T-cell (primary cell): ENCODE measurements around the gene ARHGAP10. TPM values are rescaled to one million over a fixed set of nuclear protein-coding genes. Genes with fewer than 3 reads are reported as not detected.

Source experiments
- ATAC-seq, 4 experiments: fragments of 200-7000 bp in 3 of 4; fragments of 150-1000 bp in 1 of 4; cut with Tn5 transposase; replicated peaks in 1 of 4; 1 replicate in 3 of 4; 2 replicates in 1 of 4; pipeline ENCODE4 v1.10.0; 2021; ENCODE audit warnings: moderate library complexity in 3 of 4, mild to moderate bottlenecking in 2 of 4, moderate number of reproducible peaks in 1 of 4
- CTCF ChIA-PET, 2 donors: fragments of 300-600 bp; sonication (Branson Sonifier 250); formaldehyde crosslinking; loops; one replicate each; lab custom pipeline; 2022; ENCODE audit warnings: antibody characterized with exemption in 2 of 2; lab: Charles Lee
- POLR2A ChIA-PET, 2 donors: fragments of 300-600 bp; sonication (Branson Sonifier 250); formaldehyde crosslinking; loops; one replicate each; lab custom pipeline; 2022; ENCODE audit warnings: antibody characterized with exemption in 2 of 2; lab: Charles Lee
- DNase-seq, 35 experiments: peaks; one replicate each; pipeline versions ENCODE4 v3.0.0 to v3.0.0-alpha.2; 2013 to 2023
- H3K27ac ChIP-seq: one replicate; pipeline ENCODE4 v1.5.1; 2013; ENCODE audit warnings: low read length
- H3K27me3 ChIP-seq, 2 experiments: replicated peaks in 1 of 2; 1 replicate in 1 of 2; 2 replicates in 1 of 2; pipeline versions ENCODE4 v1.6.1 to v1.7.0; 2013; ENCODE audit warnings: low read length in 1 of 2, mixed read lengths in 1 of 2; ENCODE audit not compliant: control insufficient read depth in 2 of 2, insufficient read depth in 2 of 2; ENCODE audit errors: extremely low read depth in 1 of 2
- H3K36me3 ChIP-seq, 2 donors: 1 replicate in 1 of 2; 2 replicates in 1 of 2; pipeline versions ENCODE4 v1.6.1 to v1.7.0; 2013; ENCODE audit warnings: low read length in 1 of 2; ENCODE audit not compliant: control insufficient read depth in 2 of 2, insufficient read depth in 1 of 2; ENCODE audit errors: extremely low read depth in 1 of 2
- H3K4me1 ChIP-seq, 2 experiments: 1 replicate in 1 of 2; 2 replicates in 1 of 2; pipeline versions ENCODE4 v1.6.1 to v1.7.0; 2013; ENCODE audit warnings: low read length in 2 of 2, mixed read lengths in 1 of 2; ENCODE audit not compliant: insufficient read depth in 2 of 2, control insufficient read depth in 1 of 2; ENCODE audit errors: extremely low read depth in 1 of 2
- H3K4me3 ChIP-seq, 2 donors: 1 replicate in 1 of 2; 2 replicates in 1 of 2; pipeline versions ENCODE4 v1.5.1 to v1.7.0; 2013; ENCODE audit warnings: mild to moderate bottlenecking in 2 of 2, low read length in 1 of 2, moderate library complexity in 1 of 2; ENCODE audit not compliant: control insufficient read depth in 1 of 2; ENCODE audit errors: extremely low read depth in 1 of 2
- H3K9me3 ChIP-seq: 2 replicates; pipeline ENCODE4 v1.7.0; 2013
- H3K27ac Mint-ChIP-seq, 2 donors: one replicate each; pipeline ENCODE4 v1.8.0; 2020 to 2021; ENCODE audit warnings: mild to moderate bottlenecking in 2 of 2, mixed read lengths in 2 of 2
- H3K27me3 Mint-ChIP-seq, 2 donors: one replicate each; pipeline ENCODE4 v1.8.0; 2021 to 2022; ENCODE audit warnings: mixed read lengths in 2 of 2
- H3K36me3 Mint-ChIP-seq: one replicate; pipeline ENCODE4 v1.8.0; 2021; ENCODE audit warnings: mixed read lengths
- H3K4me1 Mint-ChIP-seq, 3 donors: one replicate each; pipeline ENCODE4 v1.8.0; 2020 to 2022; ENCODE audit warnings: mixed read lengths in 3 of 3, mild to moderate bottlenecking in 1 of 3
- H3K4me3 Mint-ChIP-seq, 3 donors: one replicate each; pipeline ENCODE4 v1.8.0; 2020 to 2022; ENCODE audit warnings: mild to moderate bottlenecking in 3 of 3, mixed read lengths in 3 of 3, moderate library complexity in 3 of 3
- H3K9me3 Mint-ChIP-seq, 3 donors: one replicate each; pipeline ENCODE4 v1.8.0; 2020 to 2022; ENCODE audit warnings: mixed read lengths in 3 of 3
- WGBS: methylation state at CpG from one replicate; pipeline ENCODE4 v1.1.5; 2013; ENCODE audit warnings: missing lambda C conversion rate; ENCODE audit not compliant: insufficient coverage; 5-methylcytosine and 5-hydroxymethylcytosine counted together
- total RNA-seq, 35 experiments: library from RNA in 6 of 35; stranded (reverse) in 6 of 35; fragments of 120-200 nt in 1 of 35; gene quantifications; one replicate each; pipeline versions ENCODE4 v1.2.1 to v1.2.4 and lab custom pipeline; 2013 to 2026

Gene ARHGAP10
- total RNA-seq, 5 donors from 2014 or later (not counting 1 experiment from before 2014, with no cell fraction given): 6.2 to 7.7 (median 6.8) TPM

- H3K4me3 ChIP-seq: no peak overlapping the region
- WGBS: 100% methylated on average over 3 of the region's 5 CpGs
Observed at GRCh38 chr4:148017801-148018200, 285.9 kb downstream of the ARHGAP10 start.

GRCh38 chr4:148021686-148022085, 289.8 kb downstream of the ARHGAP10 start:
- Histone ChIP-seq H3K36me3 (no peaks in the 10 kb centered on the region), H3K9me3 (no peaks in the 10 kb centered on the region), H3K4me3 (no peak overlapping the region), H3K4me1 (no peaks in the 10 kb centered on the region), H3K27me3 (no peaks in the 10 kb centered on the region), H3K27ac (no peak overlapping the region)
- ATAC-seq: no peak
- H3K4me1 Mint-ChIP-seq: peaks cover 0 to 4% (median 2%) of the 10 kb centered on the region in 3 donors
- POLR2A ChIA-PET: no interaction called here
- CTCF ChIA-PET: interaction anchor here (1.0 to 1.9 kb wide), 5 partner anchors 8 to 1243 kb away, joined by 3 to 5 read pairs (median 3); no protein-coding TSS in a partner anchor
- H3K36me3 Mint-ChIP-seq: peaks cover 5% of the 10 kb centered on the region
- H3K9me3 Mint-ChIP-seq: no peaks in the 10 kb centered on the region
- no peaks in the 10 kb centered on the region for H3K27me3 Mint-ChIP-seq
- no CpG with 5 or more reads among the region's 1 CpG for WGBS
- H3K27ac Mint-ChIP-seq: no peak overlapping the region
- peak in 1 of 35 experiments; percentile 40 for DNase-seq
- H3K4me3 Mint-ChIP-seq: no peak overlapping the region

More at GRCh38 chr4:148017801-148018200, 285.9 kb downstream of the ARHGAP10 start:
- no peak overlapping the region for H3K27ac Mint-ChIP-seq
- H3K27me3 Mint-ChIP-seq: no peaks in the 10 kb centered on the region
- no peak for DNase-seq
- H3K4me3 Mint-ChIP-seq: no peak overlapping the region
- H3K36me3 Mint-ChIP-seq: no peaks in the 10 kb centered on the region
- no peaks in the 10 kb centered on the region for H3K9me3 ChIP-seq
- H3K27me3 ChIP-seq: no peaks in the 10 kb centered on the region
- POLR2A ChIA-PET: no interaction called here
- H3K27ac ChIP-seq: no peak overlapping the region
- H3K9me3 Mint-ChIP-seq: no peaks in the 10 kb centered on the region
- H3K4me1 ChIP-seq: no peaks in the 10 kb centered on the region
- no peak for ATAC-seq
- CTCF ChIA-PET: interaction anchor here in 1 of 2 donors (0.7 kb wide), 1 partner anchor 934 kb away, joined by 3 read pairs; no protein-coding TSS in a partner anchor
- H3K36me3 ChIP-seq: no peaks in the 10 kb centered on the region
- peaks cover 0 to 4% (median 2%) of the 10 kb centered on the region in 3 donors for H3K4me1 Mint-ChIP-seq

GRCh38 chr4:148022975-148023374, 291.1 kb downstream of the ARHGAP10 start:
- ATAC-seq: no peak
- ChIA-PET POLR2A (no interaction called here), CTCF (interaction anchor here in 1 of 2 donors (1.9 kb wide), 1 partner anchor 23 kb away, joined by 5 read pairs; no protein-coding TSS in a partner anchor)
- H3K4me3 Mint-ChIP-seq: no peak overlapping the region
- H3K4me1 Mint-ChIP-seq: peaks cover 0 to 4% (median 2%) of the 10 kb centered on the region in 3 donors
- no peaks in the 10 kb centered on the region for H3K27me3 Mint-ChIP-seq
- no peak overlapping the region for H3K27ac ChIP-seq
- H3K9me3 ChIP-seq: no peaks in the 10 kb centered on the region
- peaks cover 0 to 5% (median 1%) of the 10 kb centered on the region in 3 donors for H3K9me3 Mint-ChIP-seq
- H3K4me1 ChIP-seq: no peaks in the 10 kb centered on the region
- DNase-seq: no peak
- no CpG with 5 or more reads among the region's 6 CpGs for WGBS
- H3K27ac Mint-ChIP-seq: no peak overlapping the region
- H3K4me3 ChIP-seq: no peak overlapping the region
- no peaks in the 10 kb centered on the region for H3K36me3 ChIP-seq
- H3K27me3 ChIP-seq: no peaks in the 10 kb centered on the region
- H3K36me3 Mint-ChIP-seq: peaks cover 13% of the 10 kb centered on the region

DNA sequence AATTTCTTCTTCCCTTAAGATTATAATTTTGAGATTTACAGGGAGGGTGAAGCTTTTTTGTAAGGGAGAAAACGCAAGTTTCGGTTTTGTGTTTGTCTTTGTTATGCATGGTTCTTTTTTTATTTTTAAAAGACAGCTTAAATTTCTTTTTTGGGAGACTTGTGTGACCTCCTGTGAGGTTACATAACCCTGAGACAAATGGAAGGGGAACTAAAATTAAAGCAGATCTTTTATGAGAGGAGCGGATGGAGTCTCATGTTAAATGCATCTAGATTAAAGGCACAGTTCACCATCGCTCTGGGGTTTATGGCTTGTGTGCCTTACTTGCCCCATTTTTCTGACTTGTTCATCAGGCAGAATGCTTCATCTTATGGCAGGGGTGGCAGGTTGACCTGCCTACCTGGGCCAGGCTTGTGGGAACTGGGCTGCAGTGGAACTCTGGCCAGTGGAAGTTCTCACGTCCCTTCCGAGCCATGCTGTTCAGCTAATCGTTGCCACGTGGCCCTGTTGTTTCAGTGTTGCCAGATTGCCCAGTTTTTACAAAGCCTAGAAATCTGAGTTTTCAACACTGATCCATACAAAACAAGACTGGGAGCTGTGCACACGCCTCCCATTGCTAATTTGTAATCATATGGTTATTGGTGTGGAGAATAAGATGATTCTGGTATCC, 291.8 kb downstream of the ARHGAP10 start:
- Mint-ChIP-seq H3K36me3 (peaks cover 19% of the 10 kb centered on the region), H3K4me1 (peaks cover 0 to 4% (median 2%) of the 10 kb centered on the region in 3 donors), H3K4me3 (no peak overlapping the region), H3K9me3 (peaks cover 4 to 12% (median 6%) of the 10 kb centered on the region in 3 donors), H3K27ac (no peak overlapping the region), H3K27me3 (no peaks in the 10 kb centered on the region)
- no peak overlapping the region for H3K27ac ChIP-seq
- ChIA-PET CTCF (interaction anchor here in 1 of 2 donors (1.9 kb wide), 1 partner anchor 22 kb away, joined by 5 read pairs; no protein-coding TSS in a partner anchor), POLR2A (interaction anchor here in 1 of 2 donors (0.7 kb wide), 2 partner anchors 35 to 107 kb away, joined by 3 read pairs; no protein-coding TSS in a partner anchor)
- H3K27me3 ChIP-seq: no peaks in the 10 kb centered on the region
- no peak overlapping the region for H3K4me3 ChIP-seq
- no peaks in the 10 kb centered on the region for H3K36me3 ChIP-seq
- ATAC-seq (no peak), DNase-seq (no peak)
- no peaks in the 10 kb centered on the region for H3K4me1 ChIP-seq
- no peaks in the 10 kb centered on the region for H3K9me3 ChIP-seq
- WGBS: 100% methylated on average over 3 of the region's 9 CpGs

- Histone ChIP-seq H3K4me1 (no peaks in the 10 kb centered on the region), H3K4me3 (no peak overlapping the region), H3K27ac (no peak overlapping the region), H3K9me3 (no peaks in the 10 kb centered on the region), H3K36me3 (no peaks in the 10 kb centered on the region), H3K27me3 (no peaks in the 10 kb centered on the region)
- peaks cover 7 to 18% (median 9%) of the 10 kb centered on the region in 3 donors for H3K9me3 Mint-ChIP-seq
- peaks cover 22% of the 10 kb centered on the region for H3K36me3 Mint-ChIP-seq
- WGBS: 94% methylated on average over 2 of the region's 4 CpGs
- no peak for ATAC-seq
- H3K4me3 Mint-ChIP-seq: no peak overlapping the region
- ChIA-PET POLR2A (no interaction called here), CTCF (no interaction called here)
- no peak overlapping the region for H3K27ac Mint-ChIP-seq
- no peak for DNase-seq
- H3K27me3 Mint-ChIP-seq: no peaks in the 10 kb centered on the region
- peaks cover 0 to 4% (median 2%) of the 10 kb centered on the region in 3 donors for H3K4me1 Mint-ChIP-seq
Observed at GRCh38 chr4:148025981-148026380, 294.1 kb downstream of the ARHGAP10 start.

DNA sequence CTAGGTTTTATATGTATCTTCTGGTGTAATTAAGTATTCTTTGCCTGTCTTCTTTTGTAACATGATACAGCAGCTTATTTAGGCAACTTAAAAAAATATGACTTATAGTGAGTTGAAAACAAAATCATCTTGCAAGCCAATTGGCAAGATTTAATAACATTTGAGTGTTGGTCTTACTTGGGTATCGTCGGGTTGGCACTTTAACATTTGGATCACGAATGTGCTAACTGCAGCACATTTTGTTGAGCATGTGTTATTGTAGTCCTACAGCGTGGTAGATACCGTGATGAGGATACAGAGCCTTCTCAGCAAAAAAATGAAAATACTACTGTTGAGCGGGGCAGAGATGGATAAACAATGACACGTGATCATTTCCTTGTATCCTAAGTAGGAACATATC, 295.3 kb downstream of the ARHGAP10 start:
- Mint-ChIP-seq H3K4me3 (no peak overlapping the region), H3K36me3 (peaks cover 22% of the 10 kb centered on the region), H3K9me3 (peaks cover 7 to 18% (median 9%) of the 10 kb centered on the region in 3 donors), H3K4me1 (peaks cover 0 to 2% (median 2%) of the 10 kb centered on the region in 3 donors), H3K27me3 (no peaks in the 10 kb centered on the region), H3K27ac (no peak overlapping the region)
- ATAC-seq (no peak), DNase-seq (no peak)
- H3K27ac ChIP-seq: no peak overlapping the region
- 93% methylated on average over 5 of the region's 7 CpGs for WGBS
- no peaks in the 10 kb centered on the region for H3K9me3 ChIP-seq
- H3K4me1 ChIP-seq: no peaks in the 10 kb centered on the region
- H3K4me3 ChIP-seq: no peak overlapping the region
- ChIA-PET POLR2A (no interaction called here), CTCF (no interaction called here)
- H3K36me3 ChIP-seq: no peaks in the 10 kb centered on the region
- no peaks in the 10 kb centered on the region for H3K27me3 ChIP-seq
